Activated CD4-positive, alpha-beta T cell treated with anti-CD3 and anti-CD28 coated beads for 24 hours (primary cell): Measurements from ENCODE around the gene ZC3H4.

Experiments
- DNase-seq, 2 donors: peaks; one replicate each; pipeline ENCODE4 v3.0.0-alpha.2; 2020; ENCODE audit warnings: low read depth in 2 of 2

ZC3H4 gene

DNA sequence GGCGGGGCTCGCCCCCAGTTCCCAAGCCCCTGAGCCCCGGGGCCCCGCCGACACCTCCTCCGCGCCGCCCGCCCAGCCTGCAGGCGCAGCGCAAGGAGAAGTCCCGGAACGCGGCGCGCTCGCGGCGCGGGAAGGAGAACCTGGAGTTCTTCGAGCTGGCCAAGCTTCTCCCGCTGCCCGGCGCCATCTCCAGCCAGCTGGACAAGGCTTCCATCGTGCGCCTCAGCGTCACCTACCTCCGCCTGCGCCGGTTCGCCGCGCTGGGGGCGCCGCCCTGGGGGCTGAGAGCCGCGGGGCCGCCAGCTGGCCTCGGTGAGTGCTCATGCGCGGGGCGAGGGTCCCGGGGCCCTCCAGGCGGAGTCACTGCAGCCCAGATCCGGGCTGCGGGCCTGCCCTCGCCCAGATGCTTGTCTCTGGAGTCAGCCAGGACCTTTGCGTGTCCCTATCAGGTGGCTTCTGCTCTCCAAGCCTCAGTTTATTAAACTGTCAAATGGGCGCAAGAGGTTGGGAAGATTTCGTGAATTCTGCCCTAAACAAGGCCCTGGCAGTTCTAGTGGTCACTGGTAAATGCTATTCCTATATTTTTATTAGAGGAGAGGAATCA is 91.9 kb downstream of the ZC3H4 start:
- no peak for DNase-seq

DNA sequence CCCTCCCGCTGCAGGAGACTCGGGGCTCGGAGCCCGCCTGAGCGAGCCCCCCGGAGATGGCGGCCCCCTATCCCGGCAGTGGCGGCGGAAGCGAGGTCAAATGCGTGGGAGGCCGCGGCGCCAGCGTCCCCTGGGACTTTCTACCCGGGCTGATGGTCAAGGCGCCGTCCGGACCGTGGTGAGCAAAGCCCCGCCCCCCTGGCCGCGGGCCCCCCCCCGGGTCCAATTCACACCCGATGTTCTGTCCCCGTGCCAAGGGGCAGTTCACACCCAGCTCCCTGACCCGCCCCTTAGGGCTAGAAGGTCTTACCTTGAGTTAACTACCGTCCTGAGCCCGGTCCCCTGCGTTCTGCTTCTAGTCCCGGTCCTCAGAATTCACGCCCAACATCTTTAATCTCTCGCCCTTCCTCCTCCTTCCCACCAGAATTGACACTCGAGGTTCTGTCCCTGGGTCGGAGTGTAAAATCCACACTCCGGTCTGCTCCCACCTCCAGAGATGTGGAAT is 92.5 kb downstream of the ZC3H4 start:
- DNase-seq = no peak

DNA sequence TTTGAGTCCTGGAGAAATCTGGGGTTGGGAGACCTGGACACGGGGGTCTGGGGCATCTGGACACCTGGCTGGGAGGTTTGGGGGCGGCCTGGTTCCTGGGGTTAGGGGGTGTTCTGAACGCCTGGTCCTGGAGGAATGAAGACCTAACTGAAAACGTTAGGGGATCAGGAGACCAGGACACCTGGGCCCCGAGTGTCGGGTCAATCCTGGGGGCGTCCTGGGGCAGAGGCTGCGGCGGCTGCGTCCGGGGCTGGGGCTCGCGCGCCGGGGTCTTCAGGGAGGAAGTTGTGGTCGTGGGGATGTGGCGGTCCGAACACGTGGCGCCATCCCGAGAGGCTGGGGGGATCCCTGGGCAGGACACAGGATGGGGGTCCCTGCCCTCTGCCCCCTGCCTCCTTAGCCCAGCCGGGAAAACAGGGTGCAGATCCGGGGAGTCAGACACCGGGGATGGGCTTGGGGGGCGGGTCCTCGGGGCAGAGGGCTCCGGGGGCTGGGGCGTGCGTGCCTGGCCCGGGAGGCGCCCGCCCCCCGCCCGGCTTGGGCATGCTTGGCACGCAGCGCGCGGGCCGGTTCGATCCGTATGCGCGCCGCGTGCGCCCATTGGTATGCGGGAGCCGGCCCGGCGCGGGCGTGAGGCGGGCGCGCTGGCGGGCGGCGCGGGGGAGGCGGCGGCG is 93.3 kb downstream of the ZC3H4 start:
- DNase-seq = no peak

DNA sequence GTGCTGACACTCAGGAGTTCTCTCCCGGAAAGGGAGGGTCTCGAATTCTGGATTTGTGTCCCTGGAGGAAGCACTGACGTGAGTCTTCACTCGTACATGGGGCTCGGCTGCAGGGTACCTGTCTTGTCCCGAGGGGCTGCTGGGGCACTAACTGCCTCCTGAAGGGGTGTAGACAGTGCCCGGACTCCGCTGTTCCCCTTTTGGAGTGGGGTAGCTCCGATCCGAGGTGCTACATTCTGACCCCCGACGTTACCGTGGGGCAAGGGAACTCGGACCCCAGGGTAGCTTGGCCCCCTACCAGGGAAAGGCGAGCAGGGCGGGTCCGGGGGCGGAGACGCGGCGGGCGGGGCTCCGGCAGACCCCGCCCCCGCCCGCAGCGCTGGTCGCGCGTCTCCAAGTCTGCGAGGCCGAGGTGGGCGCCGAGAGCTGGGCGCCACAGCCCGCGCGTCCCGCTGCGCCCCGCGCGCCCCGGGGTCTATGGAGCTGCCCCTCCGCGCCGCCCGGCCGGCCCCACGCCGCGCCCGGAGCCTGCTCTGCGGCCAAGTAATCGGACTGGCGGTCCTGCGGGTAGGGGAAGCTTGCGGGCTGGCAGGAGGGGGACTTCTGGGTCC is 94.0 kb downstream of the ZC3H4 start, which contains the start of gene NPAS1:
Gene NPAS1 (plus strand): TSS at position 407 of the 611 bp plus-strand sequence. CDS start 1,211 bp downstream, outside the sequence.
- DNase-seq = no peak

DNA sequence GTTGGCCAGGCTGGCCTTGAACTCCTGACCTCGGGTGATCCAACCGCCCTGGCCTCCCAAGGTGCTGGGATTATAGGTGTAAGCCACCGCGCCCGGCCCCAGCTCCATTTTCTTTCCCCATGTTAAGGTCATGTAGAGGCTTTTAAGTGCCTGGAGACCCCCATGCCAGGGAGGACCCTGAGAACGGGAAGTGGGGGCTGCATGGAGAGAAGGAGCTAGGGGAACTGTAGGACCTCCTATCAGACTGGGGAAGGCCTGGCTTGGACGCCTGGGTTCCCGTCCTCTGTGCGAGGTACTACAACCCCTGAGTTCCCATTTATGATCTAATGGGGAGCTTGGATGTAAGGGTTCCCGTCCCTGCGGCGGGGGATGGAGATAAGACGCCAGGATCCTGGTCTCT is 94.7 kb downstream of the ZC3H4 start:
- no peak for DNase-seq
